K562 treated with DMSO at 1 percent for 4 hours (cell line): Measurements from ENCODE around the gene RPTN. TPM values are rescaled to one million over a fixed set of nuclear protein-coding genes. Genes with fewer than 3 reads are reported as not detected.

ENCODE experiments used
- total RNA-seq: library from RNA; unstranded; fragments of 300-600 nt; gene quantifications from 2 replicates; pipeline ENCODE4 v1.2.3, GENCODE V29; 2022; ENCODE audit not compliant: insufficient read depth

Gene RPTN
- total RNA-seq: not detected in 2 replicates

GRCh38 chr1:152159144-152159543, at the start of gene RPTN:
Gene RPTN, minus strand, starts transcription at chr1:152159228. Its CDS starts 1,339 bp downstream, at chr1:152157889.

GRCh38 chr1:152115344-152115743, 43.7 kb downstream of the RPTN start, which contains the start of gene TCHH:
Gene TCHH, minus strand, starts transcription at chr1:152115444. Its CDS starts 1,364 bp downstream, at chr1:152114080.

Other genes with a start within 250 kb of the RPTN start
- gene THEM4, start 249.7 kb downstream of the RPTN start, total RNA-seq: 16.5 and 18.7 TPM in 2 replicates
- not detected in 2 replicates for gene S100A10, start 165.4 kb downstream of the RPTN start, total RNA-seq
- 490 and 598 TPM in 2 replicates for gene S100A11, start 122.2 kb downstream of the RPTN start, total RNA-seq
- gene TCHHL1, start 70.2 kb downstream of the RPTN start, total RNA-seq: not detected in 2 replicates
- gene TCHH, start 43.8 kb downstream of the RPTN start, total RNA-seq: not detected in 2 replicates
- not detected in 2 replicates for gene HRNR, start 65.0 kb upstream of the RPTN start, total RNA-seq
- not detected in 2 replicates for gene FLG, start 166.0 kb upstream of the RPTN start, total RNA-seq
- gene FLG2, start 200.8 kb upstream of the RPTN start, total RNA-seq: not detected in 2 replicates